Fibroblast of skin of right biceps (primary cell): ENCODE measurements around the gene YIPF3.
"Not testable (repeated sequence)": the region's sequence is repeated elsewhere in the genome, so short reads cannot be mapped to it uniquely, and the experiment has no call there.

Experiments
- DNase-seq: peaks from one replicate; pipeline ENCODE4 v3.0.0-alpha.2; 2013

Gene YIPF3

DNA sequence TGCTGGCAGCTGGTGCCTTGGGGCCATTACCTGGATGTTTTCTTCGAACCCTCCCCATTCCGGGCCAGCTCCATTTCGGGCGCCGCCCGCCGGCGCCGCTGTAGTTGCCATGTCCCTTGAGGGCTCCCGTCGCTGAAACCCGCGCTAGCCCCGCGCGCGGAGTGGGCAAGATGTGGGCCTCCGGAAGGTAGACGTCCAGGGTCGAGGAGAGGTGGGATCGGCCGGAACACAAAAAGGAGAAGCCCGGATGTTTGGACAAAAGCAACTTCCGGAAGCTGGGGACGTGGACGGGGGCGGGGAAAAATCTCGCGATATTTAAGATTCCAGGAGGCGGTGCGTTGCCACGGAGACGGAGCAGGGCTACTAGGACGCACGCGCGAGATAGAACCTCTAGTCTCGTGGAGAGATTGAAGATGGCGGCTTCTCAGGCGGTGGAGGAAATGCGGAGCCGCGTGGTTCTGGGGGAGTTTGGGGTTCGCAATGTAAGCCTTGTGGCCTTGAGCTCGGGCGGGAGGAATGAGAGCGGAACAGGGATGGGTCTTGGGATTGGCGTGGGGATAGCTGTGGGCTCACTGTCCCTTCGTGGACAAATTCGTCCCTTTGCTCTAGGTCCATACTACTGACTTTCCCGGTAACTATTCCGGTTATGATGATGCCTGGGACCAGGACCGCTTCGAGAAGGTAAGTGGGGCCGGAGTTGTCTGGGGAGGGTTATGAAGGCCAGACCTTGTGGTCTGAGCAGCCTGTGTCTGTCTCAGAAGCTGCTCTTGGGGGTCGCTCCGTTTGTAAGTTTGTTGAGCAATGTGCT is at the start of gene YIPF3, which contains the start of gene POLR1C:
TSS of gene YIPF3 (minus strand) at position 230 of the 808 bp plus-strand sequence. CDS start at position 111, 119 bp downstream.
TSS of gene POLR1C (plus strand) at position 393 of the 808 bp plus-strand sequence. CDS start at position 414, 21 bp downstream.
- DNase-seq = peak; percentile 97

- no peak for DNase-seq
Measured at GRCh38 chr6:43559328-43559727, 42.6 kb upstream of the YIPF3 start.

GRCh38 chr6:43557620-43558019 is 40.9 kb upstream of the YIPF3 start:
- DNase-seq = not testable (repeated sequence)

DNA sequence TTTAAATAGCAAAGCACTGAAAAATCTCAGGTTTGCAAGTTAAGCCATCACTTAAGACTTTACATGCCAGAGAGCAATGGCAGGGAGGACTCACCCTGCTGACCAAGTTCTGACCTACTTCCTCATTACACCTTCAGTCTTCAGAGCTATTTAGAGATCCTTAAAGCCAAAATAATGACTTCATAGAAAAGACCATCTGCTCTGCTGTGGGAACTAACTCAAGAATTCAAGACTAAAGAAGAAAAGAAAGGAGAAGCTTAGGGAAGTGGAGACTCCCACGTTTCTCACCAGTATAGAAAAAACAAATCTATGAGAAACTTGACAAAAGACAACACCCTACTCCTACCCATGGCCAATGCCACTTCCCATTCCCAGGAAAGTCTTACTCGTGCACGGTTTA is 30.5 kb upstream of the YIPF3 start:
- DNase-seq = no peak

- DNase-seq = no peak
Measured at GRCh38 chr6:43544461-43544860, 27.7 kb upstream of the YIPF3 start.

DNA sequence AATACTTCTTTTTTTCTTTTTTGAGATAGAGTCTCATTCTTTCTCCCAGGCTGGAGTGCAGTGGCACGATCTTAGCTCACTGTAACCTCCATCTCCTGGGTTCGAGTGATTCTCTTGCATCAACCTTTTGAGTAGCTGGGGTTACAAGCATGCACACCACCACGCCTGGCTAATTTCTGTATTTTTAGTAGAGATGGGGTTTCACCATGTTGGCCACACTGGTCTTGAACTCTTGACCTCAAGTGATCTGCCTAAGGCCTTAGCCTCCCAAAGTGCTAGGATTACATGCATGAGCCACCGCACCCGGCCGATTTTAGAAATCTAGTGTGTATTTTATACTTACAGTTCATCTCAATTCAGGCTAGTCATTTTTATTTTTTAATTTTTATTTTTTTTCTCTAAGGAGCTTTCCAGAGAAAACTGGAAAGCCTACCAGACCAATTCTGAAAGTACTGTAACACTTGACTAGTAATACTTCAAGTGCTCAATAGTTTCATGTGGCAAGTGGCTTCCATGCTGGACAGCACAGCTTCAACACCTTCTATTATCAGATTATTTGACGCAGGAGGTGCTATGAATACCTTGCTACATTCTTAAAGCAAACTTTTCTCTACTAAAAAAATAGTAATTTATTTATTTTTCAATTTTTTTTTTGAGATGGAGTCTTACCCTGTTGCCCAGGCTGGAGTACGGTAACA is 25.2 kb upstream of the YIPF3 start:
- no peak for DNase-seq

GRCh38 chr6:43540507-43540906 is 23.8 kb upstream of the YIPF3 start:
- DNase-seq = no peak

DNA sequence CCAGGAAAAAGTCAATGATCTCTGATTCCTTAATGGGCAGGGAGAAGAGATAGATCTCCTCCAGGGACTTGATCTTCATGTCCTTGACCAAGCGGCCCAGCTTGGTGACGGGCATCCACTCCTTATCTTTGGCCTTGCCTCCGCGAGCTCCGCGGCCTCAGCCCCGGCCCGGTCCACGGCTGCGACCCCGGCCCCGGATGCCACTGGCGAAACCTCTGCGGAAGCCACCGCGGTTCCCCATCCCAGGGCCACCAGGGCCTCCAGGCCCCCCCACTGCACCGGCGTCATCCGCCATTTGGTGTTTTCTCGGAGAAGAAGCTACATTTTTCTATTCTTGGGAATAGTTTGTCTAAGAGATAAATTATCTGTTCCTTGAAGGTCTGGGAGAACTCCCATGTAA is 22.7 kb upstream of the YIPF3 start:
- DNase-seq = not testable (repeated sequence)

- not testable (repeated sequence) for DNase-seq
Measured at GRCh38 chr6:43538986-43539385, 22.3 kb upstream of the YIPF3 start.

- no peak for DNase-seq
Measured at GRCh38 chr6:43532201-43532600, 15.5 kb upstream of the YIPF3 start.

- no peak for DNase-seq
Measured at GRCh38 chr6:43524483-43524961, 7.8 kb upstream of the YIPF3 start.

- DNase-seq = no peak
Measured at GRCh38 chr6:43523284-43523683, 6.6 kb upstream of the YIPF3 start.

DNA sequence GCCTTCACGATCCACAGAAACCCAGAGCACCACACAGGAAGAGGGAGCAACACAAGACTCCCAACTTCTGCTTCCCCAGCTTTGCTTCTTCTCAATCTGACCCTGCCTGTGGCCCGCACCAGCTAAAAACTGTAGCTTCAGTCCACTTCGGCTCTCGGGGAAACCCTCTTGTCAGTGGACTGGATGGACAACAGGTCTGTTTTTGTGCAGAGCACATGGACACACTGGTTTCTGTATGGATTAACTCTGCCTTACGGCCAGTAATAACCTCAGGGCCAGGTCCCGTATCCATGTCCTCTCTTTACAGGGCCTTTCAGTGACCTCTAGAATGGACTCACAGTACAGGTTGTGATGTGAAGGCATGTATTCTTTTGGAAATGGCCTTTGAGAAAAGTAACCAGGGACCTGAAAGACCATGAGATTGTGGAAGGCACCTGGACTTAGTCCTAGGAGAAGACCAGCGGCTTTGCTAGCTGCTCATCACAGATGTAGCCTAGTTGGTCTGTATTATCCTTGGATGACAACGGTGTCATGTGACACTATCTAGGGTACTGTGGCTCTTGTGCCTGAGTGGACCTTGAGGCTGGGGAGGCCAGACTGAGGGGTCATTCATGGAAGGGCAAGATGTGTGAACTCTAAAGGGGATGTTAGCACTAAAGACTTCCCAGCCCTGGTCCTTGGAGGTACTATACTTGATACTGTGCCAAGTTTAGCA is 6.0 kb upstream of the YIPF3 start:
- DNase-seq = no peak

DNA sequence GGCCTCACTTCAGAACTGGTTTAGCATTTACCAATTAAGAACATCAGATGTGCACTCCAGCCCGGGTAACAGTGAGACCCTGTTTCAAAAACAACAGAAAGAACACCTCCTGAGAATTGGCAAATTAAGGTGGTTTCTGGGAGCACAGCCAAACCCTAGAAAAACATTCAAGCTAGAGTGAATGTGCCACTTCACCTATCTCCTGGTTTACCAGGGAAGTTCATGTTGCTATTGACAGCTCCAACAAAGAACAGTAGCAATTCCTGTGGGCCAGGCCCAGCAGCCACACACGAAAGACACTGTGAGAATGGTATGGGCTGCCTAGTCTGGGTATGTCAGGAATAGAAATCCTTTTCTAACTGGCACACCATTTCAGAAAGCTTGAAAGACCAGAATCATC is 5.1 kb upstream of the YIPF3 start:
- no peak for DNase-seq

DNA sequence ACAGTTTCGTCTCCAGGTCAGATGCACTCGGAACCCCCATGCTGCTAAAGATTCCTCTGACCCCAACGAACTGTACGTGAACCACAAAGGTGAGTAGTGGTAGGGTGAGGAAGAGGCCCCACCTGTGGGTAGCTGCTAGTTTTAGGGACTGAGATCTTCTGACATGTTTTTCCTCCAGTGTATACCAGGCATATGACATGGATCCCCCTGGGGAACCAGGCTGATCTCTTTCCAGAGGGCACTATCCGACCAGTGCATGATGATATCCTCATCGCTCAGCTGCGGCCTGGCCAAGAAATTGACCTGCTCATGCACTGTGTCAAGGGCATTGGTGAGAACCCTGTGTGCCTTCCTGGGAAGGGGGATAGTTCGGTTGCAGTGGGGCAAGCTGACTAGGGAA is 3.4 kb upstream of the YIPF3 start:
- no peak for DNase-seq

DNA sequence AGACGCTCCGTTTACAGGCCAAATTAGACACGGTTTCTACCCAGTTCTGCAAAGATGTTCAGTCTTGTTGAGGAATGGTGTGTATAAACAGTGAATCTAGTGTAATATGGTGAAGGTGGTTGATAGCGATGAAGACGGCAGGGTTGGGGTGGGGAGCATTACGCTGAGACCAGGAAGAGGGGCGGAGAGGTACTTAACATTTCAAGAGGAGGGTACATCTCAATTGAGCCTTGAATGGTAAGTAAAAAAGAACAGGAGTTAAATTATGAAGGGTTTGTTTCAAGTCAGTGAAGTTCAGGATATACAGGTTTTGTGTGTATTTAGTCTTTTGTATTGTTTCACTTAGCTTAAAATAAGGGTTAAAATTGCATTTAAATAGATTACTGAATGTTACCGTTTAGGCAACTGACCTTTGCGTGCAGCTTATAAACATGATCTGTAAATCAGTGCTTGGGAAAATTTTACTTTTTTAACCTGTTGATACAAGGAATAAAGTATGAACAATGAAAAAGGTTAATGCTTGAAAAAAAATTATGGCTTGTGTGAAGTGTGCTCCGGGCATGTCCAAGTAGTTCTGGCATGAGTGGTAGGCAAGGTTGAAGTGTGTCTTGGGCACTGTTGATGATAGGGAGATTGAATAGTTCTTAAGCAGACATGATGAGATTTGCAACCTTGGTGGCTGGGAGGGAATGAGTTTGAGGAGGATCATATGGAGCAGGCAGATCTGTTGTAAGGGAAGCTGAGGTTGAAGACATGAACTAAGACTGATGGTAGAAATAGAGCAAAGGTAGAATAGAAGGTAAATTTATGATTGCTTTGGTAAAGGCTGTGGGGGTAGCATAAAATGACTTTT is 1.0 kb upstream of the YIPF3 start:
- no peak for DNase-seq

- DNase-seq = no peak
Measured at GRCh38 chr6:43516367-43516696, 394 bp downstream of the YIPF3 start.

GRCh38 chr6:43515808-43516207 is 918 bp downstream of the YIPF3 start:
- no peak for DNase-seq

DNA sequence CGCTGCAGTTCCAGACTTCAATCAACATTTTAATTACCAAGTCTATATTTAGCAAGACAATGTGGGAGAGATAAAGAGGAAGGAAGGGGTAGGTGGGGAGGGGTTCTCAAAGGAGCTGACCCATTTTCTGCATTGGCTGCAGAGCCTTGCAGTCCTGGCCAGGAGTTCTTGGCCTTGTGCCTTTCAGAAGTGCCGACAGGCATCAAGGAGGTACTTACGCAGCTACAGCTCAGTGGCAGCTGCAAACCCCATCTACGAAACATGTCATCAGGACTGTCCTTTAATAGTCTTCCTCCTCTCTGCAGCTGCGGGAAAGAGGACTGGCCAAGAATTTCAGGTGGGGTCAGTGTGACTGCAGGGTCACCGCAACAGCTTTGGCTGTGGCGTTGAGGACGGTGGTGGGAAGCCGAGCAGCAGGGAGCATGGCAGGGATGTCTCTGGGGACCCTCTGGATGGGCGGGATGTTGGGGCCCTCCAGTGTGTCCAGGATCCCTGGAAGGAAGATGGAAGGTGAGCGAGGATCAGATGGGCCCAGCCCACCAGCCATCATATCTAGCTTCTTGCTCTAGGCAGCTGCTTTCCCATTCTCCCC is 4.8 kb downstream of the YIPF3 start:
- DNase-seq = no peak

DNA sequence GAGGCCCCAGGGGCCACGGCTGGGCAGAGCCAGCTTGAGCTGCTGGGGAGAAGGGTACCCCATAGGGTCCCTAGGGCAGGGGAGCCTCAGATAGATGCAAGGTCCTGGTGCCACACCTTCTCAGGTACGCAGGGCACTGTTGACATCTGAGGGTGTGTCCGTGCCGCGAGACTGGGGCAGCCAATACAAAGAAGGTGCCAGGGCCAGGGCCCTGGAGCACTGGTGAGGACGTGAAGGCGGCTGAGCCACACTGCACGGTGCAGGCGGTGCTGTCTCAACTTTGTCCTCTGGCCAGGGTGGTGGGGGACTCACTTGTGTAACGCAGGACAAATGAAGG is 5.9 kb downstream of the YIPF3 start:
- no peak for DNase-seq

GRCh38 chr6:43509984-43510826 is 6.5 kb downstream of the YIPF3 start, which contains the start of gene LRRC73:
Gene LRRC73, minus strand, starts transcription at chr6:43510346. Its CDS starts 561 bp downstream, at chr6:43509785.
- DNase-seq = peak; percentile 76
